GM11168 (cell line): Measurements from ENCODE around the gene SPAAR.

Experiments
- in situ Hi-C: fragments of 300-500 bp; cut with MboI; formaldehyde crosslinking; loops from one replicate; pipeline ENCODE4 v1.12.0; 2022; ENCODE audit warnings: low sequenced_read_pairs; ENCODE audit not compliant: unreplicated experiment

Gene SPAAR

DNA sequence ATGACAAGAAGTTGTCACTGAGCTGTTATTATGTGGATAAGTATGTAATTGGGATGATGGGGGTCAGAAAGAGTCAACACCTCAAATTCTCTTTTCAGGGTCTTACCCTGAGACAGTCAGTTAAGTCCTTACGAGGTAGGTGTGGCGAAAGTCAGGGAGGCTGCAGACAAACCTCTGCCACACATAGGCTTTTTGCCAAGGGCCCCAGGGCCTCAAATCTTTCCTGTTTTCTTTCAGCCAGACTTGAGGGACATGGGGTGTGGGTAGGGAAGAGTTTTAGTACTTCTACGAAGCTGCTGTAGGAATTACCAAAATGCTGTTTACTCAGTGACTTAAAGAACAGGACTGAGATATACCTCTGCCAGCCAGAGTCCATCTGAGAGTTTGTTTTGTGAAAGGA is 34.9 kb downstream of the SPAAR start:
- in situ Hi-C loops = no loop called here

DNA sequence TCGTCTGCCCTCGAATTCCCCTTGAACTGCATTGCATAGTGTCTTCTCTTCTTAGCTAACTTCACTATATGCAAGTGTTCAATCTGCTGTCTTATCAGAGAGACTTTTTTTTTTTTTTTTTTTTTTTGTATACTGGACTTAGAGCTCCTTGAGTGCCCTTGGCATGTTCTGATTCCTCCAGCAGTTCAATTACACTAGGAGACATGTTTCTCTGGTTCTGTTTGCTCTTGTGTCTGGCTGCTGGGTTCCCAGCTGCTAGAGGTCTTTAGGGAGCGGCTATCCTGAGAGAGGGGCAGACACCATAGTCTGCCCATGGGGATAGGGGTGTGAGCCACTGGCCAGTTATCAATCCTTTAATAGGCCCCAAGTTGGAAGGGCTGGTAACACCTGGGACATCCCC is 35.6 kb downstream of the SPAAR start:
- in situ Hi-C loops = no loop called here

DNA sequence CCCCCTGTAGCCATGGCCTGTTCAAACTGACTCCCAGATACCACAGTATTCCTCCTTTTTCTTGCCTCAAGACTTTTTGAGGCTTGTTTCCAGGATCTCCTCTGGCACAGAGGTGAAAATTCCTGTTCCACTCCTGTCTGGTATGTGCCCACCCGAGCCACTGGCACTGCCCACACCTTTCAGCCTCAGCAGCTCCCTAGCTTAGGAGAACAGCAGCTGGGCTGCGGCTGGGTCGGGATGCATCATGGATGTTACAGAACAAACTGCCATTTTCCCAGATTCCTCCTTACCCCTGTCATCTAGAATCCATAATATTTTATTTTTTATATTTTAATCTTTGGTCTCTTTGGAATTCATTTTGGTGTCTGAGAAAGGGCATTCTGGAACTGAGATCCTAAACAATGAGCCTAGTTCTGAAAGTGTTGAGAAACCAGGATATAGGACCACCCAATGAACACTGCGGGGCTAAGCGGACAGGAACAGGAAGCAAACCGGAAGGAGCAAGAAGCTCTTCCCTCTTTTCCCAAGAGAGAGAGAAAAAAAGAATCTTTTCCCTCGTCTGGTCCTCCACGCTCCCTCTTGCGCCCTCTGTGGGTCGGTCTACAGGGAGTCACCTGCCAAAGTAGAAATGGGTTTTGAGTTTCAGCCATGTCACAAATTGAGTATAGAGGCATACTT is 36.2 kb downstream of the SPAAR start:
- in situ Hi-C loops = no loop called here

DNA sequence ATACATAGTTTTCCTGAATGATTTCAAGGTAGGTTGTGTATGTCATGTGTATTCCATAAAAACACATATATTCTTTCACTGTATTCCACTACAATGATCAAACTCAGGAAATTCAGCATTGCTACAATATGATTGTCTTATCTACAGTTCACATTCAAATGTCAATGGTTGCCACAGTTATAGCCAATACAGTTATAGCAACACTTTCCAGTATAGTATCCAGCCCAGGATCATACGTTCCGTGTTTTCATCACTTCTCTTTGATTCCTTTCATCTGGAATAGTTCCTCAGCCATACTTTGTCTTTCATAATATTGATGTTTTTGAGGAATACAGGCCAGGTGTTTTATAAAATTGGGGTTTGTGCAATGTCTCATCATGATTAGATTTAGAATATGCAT is 39.2 kb downstream of the SPAAR start:
- in situ Hi-C loops = no loop called here

DNA sequence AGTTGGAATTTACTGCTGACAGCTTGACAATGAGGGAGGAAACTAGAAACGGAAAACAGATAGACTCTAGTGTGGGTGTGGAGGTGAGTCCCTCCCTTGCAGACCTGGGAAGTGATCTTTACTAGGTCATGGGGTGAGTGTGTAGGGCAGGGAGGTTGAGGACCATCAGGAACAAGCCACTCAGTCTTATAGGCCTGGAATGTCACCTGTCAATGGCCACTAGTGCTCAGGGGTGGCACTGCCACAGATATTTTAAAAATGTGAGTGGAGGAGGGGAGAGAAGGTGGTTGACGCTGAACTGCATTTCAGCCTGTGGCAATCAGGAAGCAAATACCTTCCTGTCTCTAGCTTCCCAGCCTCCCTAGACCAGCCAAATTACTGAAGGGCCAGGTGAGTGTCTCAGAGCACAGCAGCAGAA is 39.6 kb downstream of the SPAAR start:
- in situ Hi-C loops = no loop called here

DNA sequence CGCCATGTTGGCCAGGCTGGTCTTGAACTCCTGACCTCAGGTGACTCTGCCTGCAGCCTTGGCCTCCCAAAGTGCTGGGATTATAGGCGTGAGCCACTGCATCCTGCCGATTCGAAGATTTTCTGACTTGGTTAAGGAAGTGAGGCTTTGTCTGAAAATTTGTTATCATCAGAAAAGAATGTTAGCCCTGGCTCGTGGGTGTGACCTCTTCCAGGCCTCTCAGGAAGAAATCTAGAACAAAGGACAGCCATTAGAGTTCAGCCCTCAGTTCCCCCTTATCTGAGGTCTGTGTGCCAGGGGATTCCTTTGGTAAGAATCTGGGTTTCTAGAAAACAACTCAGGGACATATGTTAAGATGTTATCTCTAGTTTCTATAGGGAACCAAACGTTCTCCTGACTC is 42.4 kb downstream of the SPAAR start:
- in situ Hi-C loops = loop anchor here (5.0 kb wide), 1 partner anchor 49 kb away; no protein-coding TSS in a partner anchor

DNA sequence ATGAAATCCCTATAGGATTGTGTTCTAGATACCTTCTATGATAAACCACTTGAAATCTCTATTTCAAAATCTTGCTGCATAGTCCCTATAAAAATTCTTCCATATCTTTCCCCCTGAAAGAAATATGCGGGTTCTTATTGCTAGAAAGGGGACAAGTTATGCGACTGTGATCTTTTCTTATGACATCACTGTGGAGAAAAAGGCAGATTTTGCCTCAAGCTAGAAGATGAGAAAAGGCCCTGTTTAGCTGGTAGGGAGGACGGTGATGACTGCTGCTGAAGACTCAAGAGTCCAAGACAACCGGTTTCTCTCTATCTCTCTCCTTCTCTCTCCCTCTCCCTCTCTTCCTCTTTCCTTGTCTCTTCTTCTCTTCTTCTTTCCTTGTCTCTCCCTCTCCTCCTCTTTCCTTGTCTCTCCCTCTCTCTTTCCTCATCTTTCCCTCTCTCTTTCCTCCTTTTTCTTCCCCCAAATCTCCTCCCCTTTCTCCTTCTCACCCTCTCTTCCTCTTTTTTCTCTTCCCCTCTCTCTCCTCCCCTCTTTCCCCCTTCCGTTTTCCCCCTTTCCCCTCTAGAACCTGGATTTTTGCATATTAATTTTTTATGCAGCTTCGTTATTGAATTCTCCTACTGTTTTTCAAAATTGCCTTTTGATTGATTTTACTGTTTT is 43.4 kb downstream of the SPAAR start:
- in situ Hi-C loops = loop anchor here (5.0 kb wide), 1 partner anchor 50 kb away; no protein-coding TSS in a partner anchor

DNA sequence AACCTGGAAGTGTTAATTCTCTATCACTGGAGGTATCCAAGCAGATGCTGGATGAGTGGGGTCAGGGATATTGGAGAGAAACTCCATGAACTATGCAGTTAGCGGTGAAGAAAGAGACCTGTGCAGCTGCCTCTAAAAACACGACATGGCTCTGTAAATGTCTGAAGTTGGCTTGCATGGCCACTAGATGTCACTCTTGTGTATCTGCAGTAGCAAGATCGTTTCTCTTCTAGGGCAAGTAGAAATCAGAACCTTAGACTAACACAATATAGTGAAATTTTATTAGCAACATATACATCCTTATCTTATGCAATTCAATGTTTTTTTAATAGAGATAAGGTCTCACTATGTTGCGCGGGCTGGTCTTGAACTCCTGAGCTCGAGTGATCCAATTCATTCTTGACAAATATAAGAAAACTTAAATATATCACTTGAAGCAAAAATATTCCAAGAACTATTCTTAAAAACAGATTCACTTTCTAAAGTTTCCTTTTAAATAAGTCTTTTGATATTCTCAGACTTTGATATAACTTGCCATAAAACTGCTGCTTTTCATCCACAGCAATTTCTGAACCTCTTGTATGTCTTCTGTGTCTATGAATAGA is 45.8 kb downstream of the SPAAR start:
- in situ Hi-C loops = loop anchor here (5.0 kb wide), 2 partner anchors 53 to 67 kb away; no protein-coding TSS in a partner anchor

DNA sequence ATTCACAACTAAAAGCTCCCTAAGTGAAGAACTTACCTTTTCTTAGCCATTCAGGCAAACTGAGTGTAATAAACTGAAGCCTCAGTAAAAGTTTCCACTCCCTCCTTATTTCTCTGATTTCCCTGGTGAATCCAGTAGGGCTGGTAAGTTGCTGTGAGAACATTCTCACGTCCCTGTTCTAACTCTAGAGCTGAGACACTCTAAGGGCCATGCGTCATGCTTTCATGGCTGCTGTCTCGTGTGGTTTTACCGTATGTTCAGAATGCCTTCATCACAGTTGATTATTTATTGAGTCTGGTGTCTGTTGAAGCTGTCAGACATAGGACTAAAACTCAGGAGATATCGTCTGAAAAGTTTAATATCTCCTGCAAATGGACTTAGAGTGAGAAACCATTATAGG is 47.4 kb downstream of the SPAAR start:
- in situ Hi-C loops = loop anchor here (5.0 kb wide), 1 partner anchor 66 kb away; no protein-coding TSS in a partner anchor

DNA sequence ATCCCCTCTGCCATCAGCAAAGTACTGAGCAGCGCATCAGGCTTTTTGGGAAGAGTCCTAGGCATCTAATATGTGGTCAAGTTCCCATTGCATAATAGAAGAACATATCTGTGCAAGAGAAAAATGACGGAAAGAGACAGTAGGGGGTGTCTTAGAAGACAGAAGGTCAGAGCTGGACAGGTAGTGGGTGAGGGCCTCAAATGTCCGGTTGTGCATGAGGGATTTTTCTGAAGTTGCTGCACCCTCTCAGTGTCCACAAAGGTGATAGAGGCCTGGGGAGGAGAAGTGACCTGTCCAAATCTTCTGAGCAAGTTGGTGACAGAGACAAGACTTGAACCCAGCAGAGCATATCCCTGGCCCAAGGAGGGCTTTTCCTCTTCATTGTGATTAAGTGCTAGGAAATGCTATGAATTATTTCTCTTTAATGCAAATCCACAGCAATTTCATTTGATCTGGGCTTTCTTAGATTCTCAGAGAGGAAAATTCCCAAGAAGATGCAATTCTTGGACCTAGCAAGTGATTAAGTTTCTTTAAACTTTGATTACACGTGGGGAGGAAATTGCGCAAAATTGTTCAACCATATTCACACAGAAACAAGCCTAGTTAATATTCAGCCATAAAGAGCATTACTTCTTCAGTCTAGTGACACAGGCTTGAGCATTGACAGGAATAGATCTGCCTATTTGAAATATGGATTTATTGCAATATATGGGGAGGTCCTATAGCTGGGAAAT is 49.0 kb downstream of the SPAAR start, which contains the start of gene OR2S2:
OR2S2 (minus strand) TSS at position 51 of the 734 bp plus-strand sequence. CDS start 56 bp downstream, outside the sequence.
- in situ Hi-C loops = loop anchor here (5.0 kb wide), 1 partner anchor 64 kb away; no protein-coding TSS in a partner anchor

DNA sequence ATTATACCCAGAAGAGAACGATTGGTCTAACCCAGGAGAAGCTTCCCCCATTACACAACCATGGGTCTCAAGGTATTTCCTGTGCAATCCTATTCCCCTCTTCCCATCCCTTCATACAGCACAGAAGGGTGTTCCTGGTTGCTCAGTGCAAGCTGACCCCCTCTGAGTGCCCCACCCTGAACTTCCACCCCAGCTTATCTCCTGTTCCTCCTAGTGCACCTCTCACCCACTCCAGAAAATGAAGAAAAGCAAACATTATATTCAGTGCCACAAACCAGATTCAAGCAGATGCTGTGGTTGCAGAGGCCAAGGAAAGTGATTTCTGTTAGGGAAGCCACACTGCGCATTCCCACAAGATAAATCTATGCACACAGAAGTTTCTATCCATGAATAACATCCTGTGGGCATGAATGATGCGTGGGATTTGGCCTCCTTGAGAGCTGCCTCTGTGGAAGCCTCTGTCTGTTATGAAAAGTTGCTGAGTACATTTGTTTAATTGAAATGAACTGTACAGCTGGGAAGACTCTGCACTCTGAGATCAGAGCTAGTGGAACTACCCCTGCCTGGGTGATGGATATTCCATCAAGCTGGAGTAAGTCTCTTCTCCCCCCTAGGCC is 50.9 kb downstream of the SPAAR start:
- in situ Hi-C loops = no loop called here
